PC-9 (cell line): ENCODE measurements around the gene CELF2.

Experiments
- CTCF ChIP-seq: fragments of 200-600 bp; sonication (generic); conservative IDR thresholded peaks from 2 replicates; pipeline ENCODE4 v1.6.1; 2017; ENCODE audit warnings: mixed run types, antibody characterized with exemption, mild to moderate bottlenecking, moderate library complexity
- EZH2 ChIP-seq: fragments of 200-600 bp; sonication (generic); IDR thresholded peaks from 2 replicates; pipeline ENCODE4 v1.8.0; 2017; ENCODE audit warnings: antibody characterized with exemption, low read depth

- no peak for TF ChIP-seq CTCF
- TF ChIP-seq EZH2 = no peak
These were observed 229.2 kb downstream of the CELF2 start for GRCh38 chr10:11246752-11247467.
